Suprapubic skin (tissue), 4 donors: ENCODE data around the gene OR5C1.

Experiments
- EP300 ChIP-seq: sonication (generic); formaldehyde crosslinking; IDR thresholded peaks from one replicate; pipeline ENCODE4 v1.6.1; 2017; ENCODE audit warnings: antibody characterized with exemption
- POLR2AphosphoS5 ChIP-seq, 3 donors: sonication (generic); formaldehyde crosslinking; IDR thresholded peaks; one replicate each; pipeline ENCODE4 v1.6.1; 2017; ENCODE audit warnings: antibody characterized with exemption in 3 of 3
- TF ChIP-seq, protein P1 (sequence below), 2 donors: fragments of 200-600 bp in 1 of 2; fragments of 450-650 bp in 1 of 2; sonication (generic) in 1 of 2; IDR thresholded peaks; one replicate each; pipeline ENCODE4 v1.5.1; 2016 to 2019; ENCODE audit warnings: antibody characterized with exemption in 2 of 2, mild to moderate bottlenecking in 1 of 2, moderate library complexity in 1 of 2

DNA sequence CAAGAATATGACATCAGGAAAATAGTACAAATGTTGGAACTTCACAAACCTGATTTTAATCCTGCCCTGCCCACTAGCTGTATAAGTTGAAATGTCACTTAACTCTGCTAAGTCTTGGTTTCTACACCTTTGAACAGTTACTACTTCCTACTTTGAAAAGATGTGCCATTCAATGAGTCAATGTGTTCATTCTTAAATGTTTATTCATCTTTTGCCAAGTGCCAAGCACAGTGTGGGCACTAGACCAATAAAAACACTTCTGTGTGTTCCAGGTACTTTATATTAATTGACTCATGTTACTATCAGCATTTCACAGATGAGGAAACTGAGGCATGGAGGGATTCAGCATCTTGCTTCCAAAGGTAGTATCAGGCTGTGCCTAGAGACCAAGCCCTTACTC lies 26.8 kb downstream of the OR5C1 start:
- TF ChIP-seq, protein P1, sequence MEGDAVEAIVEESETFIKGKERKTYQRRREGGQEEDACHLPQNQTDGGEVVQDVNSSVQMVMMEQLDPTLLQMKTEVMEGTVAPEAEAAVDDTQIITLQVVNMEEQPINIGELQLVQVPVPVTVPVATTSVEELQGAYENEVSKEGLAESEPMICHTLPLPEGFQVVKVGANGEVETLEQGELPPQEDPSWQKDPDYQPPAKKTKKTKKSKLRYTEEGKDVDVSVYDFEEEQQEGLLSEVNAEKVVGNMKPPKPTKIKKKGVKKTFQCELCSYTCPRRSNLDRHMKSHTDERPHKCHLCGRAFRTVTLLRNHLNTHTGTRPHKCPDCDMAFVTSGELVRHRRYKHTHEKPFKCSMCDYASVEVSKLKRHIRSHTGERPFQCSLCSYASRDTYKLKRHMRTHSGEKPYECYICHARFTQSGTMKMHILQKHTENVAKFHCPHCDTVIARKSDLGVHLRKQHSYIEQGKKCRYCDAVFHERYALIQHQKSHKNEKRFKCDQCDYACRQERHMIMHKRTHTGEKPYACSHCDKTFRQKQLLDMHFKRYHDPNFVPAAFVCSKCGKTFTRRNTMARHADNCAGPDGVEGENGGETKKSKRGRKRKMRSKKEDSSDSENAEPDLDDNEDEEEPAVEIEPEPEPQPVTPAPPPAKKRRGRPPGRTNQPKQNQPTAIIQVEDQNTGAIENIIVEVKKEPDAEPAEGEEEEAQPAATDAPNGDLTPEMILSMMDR (IDR thresholded peaks at IDR 0.05) = no peak
- no peak for TF ChIP-seq POLR2AphosphoS5 (IDR thresholded peaks at IDR 0.05)
- no peak for TF ChIP-seq EP300
